Measurements from ENCODE around the gene ANKS1B. TPM values are rescaled to one million over a fixed set of nuclear protein-coding genes. Genes with fewer than 3 reads are reported as not detected.

Gene ANKS1B
- total RNA-seq, 1 donor from 2014 or later = 2.3 TPM

GRCh38 chr12:99152337-99152736 is 832.4 kb downstream of the ANKS1B start:
- no peaks in the 10 kb centered on the region for H3K9me3 Mint-ChIP-seq (ENCODE audit: low read depth)

DNA sequence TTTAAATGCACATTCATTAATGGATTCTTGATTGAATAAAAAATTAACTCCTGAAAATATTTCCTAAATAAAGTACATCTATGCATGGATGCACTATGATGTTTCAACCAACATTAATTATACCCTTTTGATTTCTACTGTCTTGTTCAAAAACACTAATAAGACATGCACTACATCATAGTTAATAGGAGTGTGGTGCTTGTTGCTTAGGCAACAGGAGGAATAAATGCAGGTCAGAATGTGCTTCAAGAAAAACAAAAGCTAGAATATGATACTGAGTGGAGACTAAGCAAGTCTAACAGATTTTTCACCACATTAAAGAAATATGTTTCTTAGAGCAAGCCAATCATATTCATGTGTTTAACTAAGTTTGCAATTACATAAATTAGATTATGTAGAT is 833.0 kb downstream of the ANKS1B start:
- Mint-ChIP-seq H3K4me1 (ENCODE audit: low read depth) (no peaks in the 10 kb centered on the region), H3K4me3 (ENCODE audit: unreplicated experiment) (no peak overlapping the region), H3K36me3 (ENCODE audit: low read depth) (no peaks in the 10 kb centered on the region), H3K27ac (ENCODE audit: unreplicated experiment) (no peak overlapping the region), H3K27me3 (ENCODE audit: low read depth) (peaks cover 11% of the 10 kb centered on the region), H3K9me3 (ENCODE audit: low read depth) (no peaks in the 10 kb centered on the region)
- no peak for DNase-seq (ENCODE audit: low spot score)
- TF ChIP-seq CTCF (IDR thresholded peaks at IDR 0.05) = no peak

More at GRCh38 chr12:99152337-99152736, 832.4 kb downstream of the ANKS1B start:
- H3K4me3 Mint-ChIP-seq (ENCODE audit: unreplicated experiment) = no peak overlapping the region
- no peaks in the 10 kb centered on the region for H3K4me1 Mint-ChIP-seq (ENCODE audit: low read depth)
- H3K27ac Mint-ChIP-seq (ENCODE audit: unreplicated experiment) = no peak overlapping the region
- H3K27me3 Mint-ChIP-seq (ENCODE audit: low read depth) = peaks cover 11% of the 10 kb centered on the region
- TF ChIP-seq CTCF (IDR thresholded peaks at IDR 0.05) = no peak
- DNase-seq (ENCODE audit: low spot score) = no peak
- H3K36me3 Mint-ChIP-seq (ENCODE audit: low read depth) = no peaks in the 10 kb centered on the region

GRCh38 chr12:99147130-99147529 is 837.6 kb downstream of the ANKS1B start:
- peaks cover 4% of the 10 kb centered on the region for H3K9me3 Mint-ChIP-seq (ENCODE audit: low read depth)
- no peak overlapping the region for H3K4me3 Mint-ChIP-seq (ENCODE audit: unreplicated experiment)
- peaks cover 3% of the 10 kb centered on the region for H3K27me3 Mint-ChIP-seq (ENCODE audit: low read depth)
- H3K36me3 Mint-ChIP-seq (ENCODE audit: low read depth) = no peaks in the 10 kb centered on the region
- no peak for TF ChIP-seq CTCF (IDR thresholded peaks at IDR 0.05)
- DNase-seq (ENCODE audit: low spot score) = no peak
- no peak overlapping the region for H3K27ac Mint-ChIP-seq (ENCODE audit: unreplicated experiment)
- H3K4me1 Mint-ChIP-seq (ENCODE audit: low read depth) = no peaks in the 10 kb centered on the region

- H3K36me3 Mint-ChIP-seq (ENCODE audit: low read depth) = no peaks in the 10 kb centered on the region
- H3K4me1 Mint-ChIP-seq (ENCODE audit: low read depth) = no peaks in the 10 kb centered on the region
- peaks cover 4% of the 10 kb centered on the region for H3K9me3 Mint-ChIP-seq (ENCODE audit: low read depth)
- no peak for TF ChIP-seq CTCF (IDR thresholded peaks at IDR 0.05)
- no peak overlapping the region for H3K4me3 Mint-ChIP-seq (ENCODE audit: unreplicated experiment)
- no peak overlapping the region for H3K27ac Mint-ChIP-seq (ENCODE audit: unreplicated experiment)
- DNase-seq (ENCODE audit: low spot score) = no peak
- H3K27me3 Mint-ChIP-seq (ENCODE audit: low read depth) = peaks cover 3% of the 10 kb centered on the region
These were observed 838.0 kb downstream of the ANKS1B start for GRCh38 chr12:99146730-99147129.

DNA sequence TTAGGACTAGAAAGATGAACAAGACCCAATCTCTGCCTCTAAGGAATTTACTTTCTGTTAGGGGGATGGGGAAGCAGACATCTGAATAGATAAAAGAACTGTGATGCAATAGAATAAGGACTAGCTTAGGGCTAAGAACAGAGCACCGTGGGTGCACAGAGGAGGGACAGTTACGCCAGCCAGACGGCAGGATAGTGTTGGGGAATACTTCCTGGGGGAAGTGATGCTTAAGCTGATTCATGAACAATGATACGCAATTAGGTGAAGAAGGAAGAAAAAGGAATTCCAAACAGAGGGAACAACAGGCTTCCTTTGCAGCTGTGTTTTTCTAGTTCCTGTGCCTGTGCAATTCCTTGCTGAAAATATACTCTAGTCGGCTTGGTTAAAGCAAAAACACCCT is 838.6 kb downstream of the ANKS1B start:
- Mint-ChIP-seq H3K4me3 (ENCODE audit: unreplicated experiment) (no peak overlapping the region), H3K36me3 (ENCODE audit: low read depth) (no peaks in the 10 kb centered on the region), H3K27me3 (ENCODE audit: low read depth) (peaks cover 3% of the 10 kb centered on the region), H3K4me1 (ENCODE audit: low read depth) (no peaks in the 10 kb centered on the region), H3K27ac (ENCODE audit: unreplicated experiment) (no peak overlapping the region), H3K9me3 (ENCODE audit: low read depth) (peaks cover 4% of the 10 kb centered on the region)
- TF ChIP-seq CTCF (IDR thresholded peaks at IDR 0.05) = no peak
- DNase-seq (ENCODE audit: low spot score) = no peak
